ENCODE results near the gene RANBP9.

DNA sequence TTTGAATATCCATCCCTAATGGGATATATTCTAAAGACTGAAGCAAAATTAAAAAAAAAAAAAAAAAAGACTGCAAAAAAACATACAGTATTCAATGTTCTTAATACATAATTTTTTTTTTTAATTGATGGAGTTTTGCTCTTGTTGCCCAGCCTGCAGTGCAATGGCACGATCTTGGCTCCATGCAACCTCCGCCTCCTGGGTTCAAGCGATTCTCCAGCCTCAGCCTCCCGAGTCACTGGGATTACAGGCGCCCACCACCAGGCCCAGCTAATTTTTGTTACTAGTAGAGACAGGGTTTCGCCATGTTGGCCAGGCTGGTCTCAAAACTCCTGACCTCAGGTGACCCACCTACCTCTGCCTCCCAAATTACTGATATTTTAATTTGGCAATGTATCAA lies 29.3 kb downstream of the RANBP9 start:
- TF ChIP-seq MYC (IDR thresholded peaks at IDR 0.05; ENCODE audit: low read depth, low read length): no peak
- TF ChIP-seq, protein P1, sequence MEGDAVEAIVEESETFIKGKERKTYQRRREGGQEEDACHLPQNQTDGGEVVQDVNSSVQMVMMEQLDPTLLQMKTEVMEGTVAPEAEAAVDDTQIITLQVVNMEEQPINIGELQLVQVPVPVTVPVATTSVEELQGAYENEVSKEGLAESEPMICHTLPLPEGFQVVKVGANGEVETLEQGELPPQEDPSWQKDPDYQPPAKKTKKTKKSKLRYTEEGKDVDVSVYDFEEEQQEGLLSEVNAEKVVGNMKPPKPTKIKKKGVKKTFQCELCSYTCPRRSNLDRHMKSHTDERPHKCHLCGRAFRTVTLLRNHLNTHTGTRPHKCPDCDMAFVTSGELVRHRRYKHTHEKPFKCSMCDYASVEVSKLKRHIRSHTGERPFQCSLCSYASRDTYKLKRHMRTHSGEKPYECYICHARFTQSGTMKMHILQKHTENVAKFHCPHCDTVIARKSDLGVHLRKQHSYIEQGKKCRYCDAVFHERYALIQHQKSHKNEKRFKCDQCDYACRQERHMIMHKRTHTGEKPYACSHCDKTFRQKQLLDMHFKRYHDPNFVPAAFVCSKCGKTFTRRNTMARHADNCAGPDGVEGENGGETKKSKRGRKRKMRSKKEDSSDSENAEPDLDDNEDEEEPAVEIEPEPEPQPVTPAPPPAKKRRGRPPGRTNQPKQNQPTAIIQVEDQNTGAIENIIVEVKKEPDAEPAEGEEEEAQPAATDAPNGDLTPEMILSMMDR (IDR thresholded peaks at IDR 0.05; ENCODE audit: extremely low read depth in 1 of 2, insufficient read depth in 1 of 2, low read depth in 1 of 2, low read length in 2 of 2): no peak
- no peak for TF ChIP-seq POLR2A (IDR thresholded peaks at IDR 0.05; ENCODE audit: low read depth, low read length)
- TF ChIP-seq POLR2AphosphoS5 (IDR thresholded peaks at IDR 0.05; ENCODE audit: insufficient read depth, low read depth, low read length): no peak
- TF ChIP-seq EZH2 (IDR thresholded peaks at IDR 0.05; ENCODE audit: borderline replicate concordance, low read depth, low read length, severe bottlenecking): no peak
- TF ChIP-seq, protein P2, sequence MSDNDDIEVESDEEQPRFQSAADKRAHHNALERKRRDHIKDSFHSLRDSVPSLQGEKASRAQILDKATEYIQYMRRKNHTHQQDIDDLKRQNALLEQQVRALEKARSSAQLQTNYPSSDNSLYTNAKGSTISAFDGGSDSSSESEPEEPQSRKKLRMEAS (IDR thresholded peaks at IDR 0.05; ENCODE audit: insufficient read depth, insufficient read length): no peak
- TF ChIP-seq FOS (IDR thresholded peaks at IDR 0.05; ENCODE audit: borderline replicate concordance, insufficient read depth, low read length): no peak
- TF ChIP-seq JUN (IDR thresholded peaks at IDR 0.05; ENCODE audit: borderline replicate concordance, insufficient read depth, insufficient read length, low read depth): no peak
- no peak for TF ChIP-seq GATA2 (IDR thresholded peaks at IDR 0.05; ENCODE audit: insufficient read depth, insufficient read length, low read depth, low read length)

Data from endothelial cell of umbilical vein (primary cell).